ENCODE measurements around the gene MEMO1. TPM values are rescaled to one million over a fixed set of nuclear protein-coding genes. Genes with fewer than 3 reads are reported as not detected.

MEMO1 gene
- total and polyA plus RNA-seq, 2 donors (not counting 3 experiments of a cell fraction or from before 2014, with no cell fraction given), result 38.6 to 56.2 TPM

GRCh38 chr2:31946838-31947237, 64.0 kb downstream of the MEMO1 start:
- POLR2A ChIA-PET, result no interaction called here
- Histone ChIP-seq H3K9me3 (replicated peaks; ENCODE audit: control insufficient read depth, insufficient read depth, low read length) (no peaks in the 10 kb centered on the region), H2AFZ (ENCODE audit: low read depth, low read length) (no peak overlapping the region), H3K4me3 (replicated peaks in 1 of 3; ENCODE audit: insufficient read depth in 1 of 3, low read depth in 1 of 3, low read length in 3 of 3) (no peak overlapping the region), H3K4me2 (ENCODE audit: insufficient read depth, low read length) (no peak overlapping the region), H3K79me2 (ENCODE audit: control insufficient read depth, insufficient read depth, low read length) (peaks cover 81% of the 10 kb centered on the region), H3K4me1 (ENCODE audit: control insufficient read depth, extremely low read depth, insufficient read depth, low read length) (peaks cover 4% of the 10 kb centered on the region), H3K27ac (ENCODE audit: insufficient read depth, low read depth, low read length) (no peak overlapping the region), H3K9ac (replicated peaks; ENCODE audit: extremely low read depth, insufficient read depth, low read length) (no peak overlapping the region), H4K20me1 (replicated peaks; ENCODE audit: control insufficient read depth, extremely low read depth, insufficient read depth, low read length) (no peaks in the 10 kb centered on the region), H3K9me1 (replicated peaks; ENCODE audit: control insufficient read depth, extremely low read depth, insufficient read depth, low read length) (peaks cover 5% of the 10 kb centered on the region), H3K36me3 (ENCODE audit: control insufficient read depth in 2 of 2, extremely low read depth in 1 of 2, insufficient read depth in 2 of 2, low read length in 2 of 2) (no peaks in the 10 kb centered on the region), H3K27me3 (ENCODE audit: control insufficient read depth in 2 of 2, insufficient read depth in 2 of 2, low read length in 2 of 2) (no peaks in the 10 kb centered on the region)
- BruUV-seq (replicated peaks), result no TSS peak
- DNase-seq (ENCODE audit: low read depth, low spot score) (no peak), FAIRE-seq (no peak)
- dilution Hi-C loops (cut with MboI; ENCODE audit: extremely low pct_ligation_motif_present, low sequenced_read_pairs), result no loop called here
- CTCF ChIA-PET, result no interaction called here
- TF ChIP-seq JUN (IDR thresholded peaks at IDR 0.05; ENCODE audit: borderline replicate concordance, insufficient read depth, insufficient read length, low read depth) (no peak), GATA2 (IDR thresholded peaks at IDR 0.05; ENCODE audit: insufficient read depth, insufficient read length, low read depth, low read length) (no peak), MAX (IDR thresholded peaks at IDR 0.05; ENCODE audit: insufficient read depth, insufficient read length) (no peak), FOS (IDR thresholded peaks at IDR 0.05; ENCODE audit: borderline replicate concordance, insufficient read depth, low read length) (no peak), MYC (IDR thresholded peaks at IDR 0.05; ENCODE audit: low read depth, low read length) (no peak), POLR2AphosphoS5 (IDR thresholded peaks at IDR 0.05; ENCODE audit: insufficient read depth, low read depth, low read length) (no peak)
- intact Hi-C loops (cut with micrococcal nuclease), result no loop called here

GRCh38 chr2:31945572-31945935, 65.3 kb downstream of the MEMO1 start:
- dilution Hi-C loops (cut with MboI; ENCODE audit: extremely low pct_ligation_motif_present, low sequenced_read_pairs), result no loop called here
- Histone ChIP-seq H3K9me3 (replicated peaks; ENCODE audit: control insufficient read depth, insufficient read depth, low read length) (no peaks in the 10 kb centered on the region), H3K79me2 (ENCODE audit: control insufficient read depth, insufficient read depth, low read length) (peaks cover 77% of the 10 kb centered on the region), H3K36me3 (ENCODE audit: control insufficient read depth in 2 of 2, extremely low read depth in 1 of 2, insufficient read depth in 2 of 2, low read length in 2 of 2) (no peaks in the 10 kb centered on the region), H3K4me2 (ENCODE audit: insufficient read depth, low read length) (no peak overlapping the region), H4K20me1 (replicated peaks; ENCODE audit: control insufficient read depth, extremely low read depth, insufficient read depth, low read length) (no peaks in the 10 kb centered on the region), H3K27ac (ENCODE audit: insufficient read depth, low read depth, low read length) (no peak overlapping the region), H3K4me1 (ENCODE audit: control insufficient read depth, extremely low read depth, insufficient read depth, low read length) (peaks cover 4% of the 10 kb centered on the region), H3K4me3 (replicated peaks in 1 of 3; ENCODE audit: insufficient read depth in 1 of 3, low read depth in 1 of 3, low read length in 3 of 3) (no peak overlapping the region), H3K27me3 (ENCODE audit: control insufficient read depth in 2 of 2, insufficient read depth in 2 of 2, low read length in 2 of 2) (no peaks in the 10 kb centered on the region), H3K9ac (replicated peaks; ENCODE audit: extremely low read depth, insufficient read depth, low read length) (no peak overlapping the region), H2AFZ (ENCODE audit: low read depth, low read length) (no peak overlapping the region), H3K9me1 (replicated peaks; ENCODE audit: control insufficient read depth, extremely low read depth, insufficient read depth, low read length) (peaks cover 5% of the 10 kb centered on the region)
- CTCF ChIA-PET, result no interaction called here
- FAIRE-seq (no peak), DNase-seq (ENCODE audit: low read depth, low spot score) (peak; percentile 6)
- TF ChIP-seq JUN (IDR thresholded peaks at IDR 0.05; ENCODE audit: borderline replicate concordance, insufficient read depth, insufficient read length, low read depth) (no peak), POLR2A (IDR thresholded peaks at IDR 0.05; ENCODE audit: low read depth, low read length) (no peak), GATA2 (IDR thresholded peaks at IDR 0.05; ENCODE audit: insufficient read depth, insufficient read length, low read depth, low read length) (no peak), MAX (IDR thresholded peaks at IDR 0.05; ENCODE audit: insufficient read depth, insufficient read length) (no peak), FOS (IDR thresholded peaks at IDR 0.05; ENCODE audit: borderline replicate concordance, insufficient read depth, low read length) (no peak), CTCF (IDR thresholded peaks at IDR 0.05; ENCODE audit: extremely low read depth in 1 of 2, insufficient read depth in 1 of 2, low read depth in 1 of 2, low read length in 2 of 2) (no peak), MYC (IDR thresholded peaks at IDR 0.05; ENCODE audit: low read depth, low read length) (no peak), POLR2AphosphoS5 (IDR thresholded peaks at IDR 0.05; ENCODE audit: insufficient read depth, low read depth, low read length) (no peak), EZH2 (IDR thresholded peaks at IDR 0.05; ENCODE audit: borderline replicate concordance, low read depth, low read length, severe bottlenecking) (no peak)
- POLR2A ChIA-PET, result no interaction called here
- intact Hi-C loops (cut with micrococcal nuclease), result no loop called here
- BruUV-seq (replicated peaks), result no TSS peak

All from endothelial cell of umbilical vein (primary cell).